NCI-H460 (cell line): ENCODE data around the gene HSPA9. TPM values are rescaled to one million over a fixed set of nuclear protein-coding genes. Genes with fewer than 3 reads are reported as not detected.
A peak's percentile ranks its signal among the peaks of the same experiment; 100 is the strongest.

Source experiments
- DNase-seq: peaks from one replicate; pipeline ENCODE4 v3.0.0-alpha.2; 2016; ENCODE audit warnings: low read depth; ENCODE audit errors: extremely low read depth
- total RNA-seq: library from RNA; depleted of rRNA; stranded (reverse); fragments of >200 nt; shearing (Covaris generic); gene quantifications from 2 replicates; pipeline ENCODE4 v1.2.3, GENCODE V29; 2014

Gene HSPA9
- total RNA-seq, 1 experiment from 2014 or later, result 1,216 TPM

DNA sequence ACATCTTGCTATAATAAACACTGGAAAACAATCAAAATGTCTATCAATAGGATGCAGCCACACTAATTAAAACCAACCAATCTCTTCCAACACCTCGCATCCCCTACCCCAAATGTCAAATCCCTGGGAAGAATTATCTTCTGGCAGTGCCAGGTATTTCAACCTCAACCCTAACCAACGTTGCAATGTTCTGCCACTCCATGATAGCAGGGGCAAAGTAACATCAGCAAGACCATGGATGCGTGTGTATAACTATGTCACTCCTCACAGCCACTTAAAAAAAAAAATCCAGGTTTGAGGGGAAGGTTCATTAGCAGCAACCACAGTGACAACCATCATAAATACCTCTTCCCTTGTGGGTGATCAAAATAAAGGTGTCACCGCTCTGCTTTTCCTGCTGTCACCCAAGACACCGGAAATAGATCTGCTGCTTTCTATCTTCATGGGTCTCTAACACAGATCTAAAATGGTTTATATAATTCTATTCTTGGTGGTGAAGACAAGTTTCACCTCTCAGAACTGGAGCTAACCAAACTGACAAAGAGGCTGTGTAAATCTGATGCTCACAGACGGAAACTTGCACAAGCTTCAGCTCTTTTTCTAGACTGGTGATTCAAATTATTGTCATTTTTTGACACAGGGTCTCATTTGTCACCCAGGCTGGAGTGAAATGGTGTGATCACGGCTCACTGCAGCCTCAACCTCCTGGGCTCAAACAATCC is 9.9 kb downstream of the HSPA9 start:
- DNase-seq, result no peak

DNA sequence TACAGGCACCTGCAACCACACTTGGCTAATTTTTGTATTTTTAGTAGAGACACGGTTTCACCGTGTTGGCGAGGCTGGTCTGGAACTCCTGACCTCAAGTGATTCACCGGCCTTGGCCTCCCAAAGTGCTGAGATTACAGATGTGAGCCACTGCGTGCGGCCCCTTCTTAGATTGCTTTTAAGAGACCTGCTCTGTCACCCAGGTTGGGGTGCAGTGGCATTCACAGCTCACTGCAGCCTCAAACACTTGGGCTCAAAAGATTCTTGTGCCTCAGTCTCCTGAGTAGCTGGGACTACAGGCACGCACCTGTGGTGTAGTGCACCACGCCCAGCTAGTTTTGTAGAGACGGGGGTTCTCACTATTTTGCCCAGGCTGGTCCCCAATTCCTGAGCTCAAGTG is 11.0 kb downstream of the HSPA9 start:
- DNase-seq, result no peak

DNA sequence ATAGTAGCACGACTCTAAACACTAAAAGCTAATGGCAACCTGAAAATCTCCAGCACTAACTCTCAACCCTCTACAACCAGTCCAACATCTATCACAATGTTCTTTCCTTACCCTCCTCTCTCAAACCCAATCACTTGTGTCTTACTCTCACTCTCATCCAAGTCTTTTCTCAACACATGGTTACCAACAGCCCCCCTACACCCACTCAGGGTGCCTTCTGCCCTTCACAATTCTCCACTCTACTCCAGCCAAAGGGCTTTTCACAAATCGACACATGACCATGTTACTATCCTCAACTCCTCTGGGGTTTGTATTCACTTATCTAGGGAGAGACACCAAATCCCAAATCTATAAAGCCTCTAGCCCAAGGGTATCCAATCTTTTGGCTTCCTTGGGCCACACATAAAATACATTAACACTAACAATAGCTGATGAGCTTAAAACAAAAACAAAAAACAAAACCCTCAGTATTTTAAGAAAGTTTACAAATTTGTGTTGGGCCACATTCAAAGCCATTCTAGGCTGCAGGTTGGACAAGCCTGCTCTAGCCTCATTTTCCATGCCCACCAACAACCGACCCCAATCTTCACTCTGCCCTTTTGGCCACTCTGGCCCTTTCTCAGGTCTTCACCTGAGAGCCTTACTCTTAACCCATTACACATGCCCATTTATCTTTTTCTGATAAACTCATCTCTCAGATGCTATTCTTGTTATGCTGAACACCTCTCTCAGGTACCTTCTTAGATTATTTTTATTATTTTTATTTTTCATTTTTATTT is 11.7 kb downstream of the HSPA9 start:
- DNase-seq, result no peak

DNA sequence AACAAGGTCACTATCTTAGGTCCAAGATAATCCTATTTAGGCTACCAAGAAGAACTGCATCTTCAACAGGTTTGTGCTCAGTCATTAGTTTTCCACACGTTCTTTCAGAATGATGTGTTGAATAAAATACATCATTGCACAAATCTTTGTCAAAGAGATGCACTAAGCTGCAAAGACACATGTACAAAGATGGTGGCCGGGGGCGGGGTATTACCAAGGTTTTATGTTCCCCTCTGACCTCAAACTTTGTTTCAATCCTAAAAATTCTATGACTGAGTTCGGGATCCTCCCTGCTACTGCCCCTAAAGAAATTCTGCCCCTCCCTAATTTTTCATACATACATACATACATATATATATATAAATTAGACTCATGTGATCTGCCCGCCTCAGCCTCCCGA is 14.2 kb downstream of the HSPA9 start:
- DNase-seq, result no peak

DNA sequence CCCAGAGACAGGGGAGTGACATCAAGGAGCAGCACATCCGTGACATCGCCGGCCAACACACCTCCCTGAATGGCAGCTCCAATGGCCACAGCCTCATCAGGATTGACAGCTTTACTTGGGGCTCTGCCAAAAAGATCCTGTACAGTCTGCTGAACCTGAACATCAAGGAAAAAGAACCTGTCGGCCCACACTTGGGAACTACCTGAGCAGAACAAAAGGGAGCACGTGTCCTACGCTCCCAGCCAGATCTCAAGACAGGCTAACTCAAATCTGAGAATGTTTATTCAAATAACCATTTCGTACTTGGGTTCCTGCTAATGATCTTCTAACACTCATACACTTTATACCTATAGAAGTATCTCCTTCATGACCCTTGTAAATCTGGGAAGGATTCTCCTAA is 15.3 kb downstream of the HSPA9 start:
- DNase-seq, result no peak

DNA sequence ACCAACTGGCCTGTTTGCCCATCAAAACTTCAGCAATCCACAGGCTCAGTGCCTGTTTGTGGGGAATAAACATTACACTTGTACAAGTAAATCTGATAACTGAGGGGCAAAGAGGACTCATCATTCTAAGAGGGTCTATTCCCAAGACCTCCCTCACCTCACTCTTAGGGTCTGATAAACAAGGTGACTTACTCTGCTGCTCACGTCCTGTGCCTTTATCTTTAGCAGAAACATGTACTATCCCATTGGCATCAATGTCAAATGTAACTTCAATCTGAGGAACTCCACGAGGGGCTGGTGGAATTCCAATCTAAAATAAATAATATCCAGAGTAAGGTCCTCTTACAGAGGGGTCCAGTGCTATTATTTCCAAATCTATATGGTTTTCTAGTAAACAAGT is 17.5 kb downstream of the HSPA9 start:
- DNase-seq, result no peak

DNA sequence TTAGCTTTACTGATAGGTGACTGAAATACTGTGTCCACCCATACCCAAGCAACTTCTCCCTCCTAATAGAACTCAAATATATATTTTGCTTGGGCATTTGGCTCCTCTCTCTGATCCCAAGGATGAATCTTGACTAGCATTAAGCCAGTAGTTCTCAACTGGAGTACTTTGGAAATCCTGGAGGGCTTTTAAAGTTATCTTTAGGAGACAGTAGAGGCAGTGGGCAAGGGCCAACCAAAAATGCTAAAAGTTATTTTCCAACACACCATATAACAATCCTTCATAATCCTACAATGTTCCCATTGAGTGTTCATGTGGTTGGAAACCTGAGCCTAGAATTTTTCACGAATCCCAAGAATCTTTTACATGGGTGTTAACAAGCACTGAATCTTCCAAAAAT is 21.1 kb downstream of the HSPA9 start:
- DNase-seq, result no peak

DNA sequence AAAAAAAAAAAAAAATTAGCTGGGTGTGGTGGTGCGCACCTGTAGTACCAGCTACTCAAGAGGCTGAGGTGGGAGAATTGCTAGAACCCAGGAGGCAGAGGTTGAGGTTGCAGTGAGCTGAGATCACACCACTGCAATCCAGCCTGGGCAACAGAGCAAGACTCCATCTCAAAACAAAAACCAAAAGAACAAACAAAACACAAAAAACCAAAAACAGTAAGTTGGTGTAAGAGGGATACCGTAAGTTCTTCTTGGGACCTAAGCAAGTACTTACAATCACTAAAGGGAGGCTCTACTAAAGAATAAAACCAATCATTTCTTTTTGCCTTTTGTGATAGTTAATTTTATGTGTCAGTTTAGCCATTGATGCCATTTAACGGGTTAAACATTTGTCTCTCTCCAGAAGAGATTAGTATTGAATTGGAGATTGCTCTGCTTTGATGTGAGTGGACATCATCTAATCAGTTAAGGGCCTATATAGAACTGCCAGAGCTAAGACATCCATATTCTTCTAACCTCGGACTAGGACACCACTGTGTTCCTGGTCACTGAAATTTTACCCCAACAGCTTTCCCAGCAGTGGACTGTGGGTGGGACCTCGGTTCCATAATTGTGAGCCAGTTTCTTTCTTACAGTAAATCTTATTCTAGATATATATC is 21.6 kb downstream of the HSPA9 start:
- DNase-seq, result no peak

DNA sequence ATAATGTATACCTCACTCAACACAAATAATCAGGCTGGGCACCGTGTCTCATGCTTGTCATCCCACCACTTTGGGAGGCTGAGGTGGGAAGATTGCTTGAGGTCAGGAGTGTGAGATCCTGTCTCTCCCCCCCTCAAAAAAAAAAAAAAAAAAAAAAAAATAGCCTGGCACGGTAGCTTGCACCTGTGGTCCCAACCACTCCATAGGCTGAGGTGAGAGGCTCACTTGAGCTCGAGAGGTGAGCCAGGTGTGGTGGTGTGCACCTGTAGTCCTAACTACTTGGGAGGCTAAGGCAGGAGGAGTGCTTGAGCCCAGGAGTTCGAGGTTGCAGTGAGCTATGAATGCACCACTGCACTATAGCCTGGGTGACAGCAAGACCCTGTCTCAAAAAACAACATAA is 22.5 kb downstream of the HSPA9 start:
- DNase-seq, result no peak

DNA sequence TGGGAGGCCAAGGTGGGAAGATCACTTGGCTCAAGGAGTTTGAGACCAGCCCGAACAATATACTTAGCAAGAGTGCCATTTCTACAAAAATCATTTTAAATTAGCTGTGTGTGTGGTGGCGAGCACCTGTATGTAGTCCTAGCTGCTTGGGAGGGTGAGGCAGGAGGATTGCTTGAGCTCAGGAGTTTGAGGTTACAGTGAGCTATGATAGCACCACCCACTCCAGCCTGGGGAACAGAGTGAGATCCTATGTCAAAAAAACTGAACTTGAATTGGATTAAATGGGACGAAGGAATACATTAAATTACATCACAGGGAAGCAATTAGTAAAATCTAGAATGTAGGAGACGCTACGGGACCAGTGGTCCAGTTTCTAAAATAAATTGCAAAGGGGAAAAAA is 25.8 kb downstream of the HSPA9 start:
- DNase-seq, result no peak

DNA sequence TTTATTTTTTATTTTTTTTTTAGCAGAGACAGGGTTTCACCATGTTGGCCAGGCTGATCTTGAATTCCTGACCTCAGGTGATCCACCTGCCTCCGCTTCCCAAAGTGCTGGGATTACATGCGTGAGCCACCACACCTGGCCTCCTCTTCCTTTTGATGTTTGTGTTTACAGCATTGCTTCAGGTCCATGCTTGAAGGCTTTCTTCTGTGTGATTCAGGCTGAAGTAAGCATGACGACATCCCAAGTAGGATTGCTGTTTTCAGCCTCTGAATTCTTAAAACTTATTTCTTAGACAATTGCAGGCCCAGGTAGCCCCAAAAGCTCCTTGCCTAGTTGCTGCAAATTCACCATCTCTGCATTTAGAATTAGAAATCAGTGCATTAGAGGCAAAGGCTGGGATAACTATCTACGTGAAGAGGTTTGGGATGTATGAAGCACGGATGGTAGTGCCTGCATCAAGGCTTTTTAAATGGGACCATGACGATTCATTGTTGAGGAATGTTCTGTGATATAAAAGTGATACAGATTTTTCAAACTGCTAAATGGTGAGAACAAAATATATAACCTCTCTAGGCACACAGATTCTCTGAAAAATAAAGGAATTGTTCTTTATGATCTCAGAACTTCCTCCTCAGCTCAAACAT is 29.2 kb downstream of the HSPA9 start:
- no peak for DNase-seq

DNA sequence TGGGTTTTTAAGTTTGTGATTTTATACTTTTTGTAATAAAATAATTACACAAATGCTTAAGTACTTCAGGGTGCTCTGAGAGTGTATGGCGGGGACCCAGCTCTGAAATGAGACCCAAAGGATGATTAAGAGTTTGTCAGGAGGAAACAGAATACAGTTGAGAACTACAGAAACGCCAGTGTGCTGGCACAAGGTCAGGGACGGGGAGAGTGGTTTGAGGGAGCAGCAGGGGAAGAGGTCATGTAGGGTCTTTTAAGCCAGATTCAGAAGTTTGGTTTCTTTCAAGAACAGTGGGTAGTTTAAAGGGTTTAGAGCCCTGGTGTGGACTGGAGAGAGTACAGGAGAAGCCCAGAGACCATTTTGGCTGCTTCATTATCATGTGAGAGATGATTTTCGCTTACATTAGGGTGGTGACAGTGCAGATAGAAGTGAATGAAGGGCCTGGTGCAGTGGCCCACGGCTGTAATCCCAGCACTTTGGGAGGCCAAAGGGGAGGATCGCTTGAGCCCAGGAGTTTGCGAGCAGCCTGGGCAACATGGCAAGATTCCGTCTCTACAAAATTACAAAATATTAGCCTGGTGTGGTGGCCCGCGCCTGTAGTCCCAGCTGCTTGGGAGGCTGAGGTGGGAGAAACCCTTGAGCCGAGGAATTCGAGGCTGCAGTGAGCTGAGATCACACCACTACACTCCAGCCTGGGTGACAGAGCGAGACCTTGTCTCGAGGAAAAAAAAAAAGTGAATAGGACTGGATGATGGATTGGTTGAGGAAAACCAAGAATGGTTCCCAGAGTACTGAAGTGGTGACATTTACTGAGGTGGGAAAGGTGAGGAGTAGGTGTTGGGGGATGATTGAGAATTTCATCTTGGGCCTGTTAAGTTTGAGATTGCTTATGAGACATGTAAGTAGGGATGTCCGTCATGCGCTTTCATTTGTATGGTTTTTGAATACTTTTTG is 30.7 kb downstream of the HSPA9 start:
- no peak for DNase-seq

DNA sequence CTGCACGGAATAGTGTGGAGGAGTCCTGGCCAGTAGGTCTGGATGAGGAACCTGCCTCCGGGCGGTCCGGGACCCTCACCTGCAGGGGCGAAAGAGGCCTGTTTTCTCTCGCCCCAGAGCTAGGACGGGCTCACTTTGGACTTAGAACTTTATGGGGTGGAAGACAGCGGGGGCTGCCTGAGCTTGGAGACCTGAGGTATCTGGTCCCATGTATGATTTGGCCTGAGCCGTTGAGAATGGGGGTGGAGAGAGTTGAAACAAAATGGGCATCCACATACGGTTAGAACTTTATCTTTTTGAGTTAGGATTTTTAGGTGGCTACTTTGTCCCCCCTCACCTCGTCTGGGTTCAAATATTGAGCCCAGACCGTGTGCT is 31.5 kb downstream of the HSPA9 start:
- no peak for DNase-seq

DNA sequence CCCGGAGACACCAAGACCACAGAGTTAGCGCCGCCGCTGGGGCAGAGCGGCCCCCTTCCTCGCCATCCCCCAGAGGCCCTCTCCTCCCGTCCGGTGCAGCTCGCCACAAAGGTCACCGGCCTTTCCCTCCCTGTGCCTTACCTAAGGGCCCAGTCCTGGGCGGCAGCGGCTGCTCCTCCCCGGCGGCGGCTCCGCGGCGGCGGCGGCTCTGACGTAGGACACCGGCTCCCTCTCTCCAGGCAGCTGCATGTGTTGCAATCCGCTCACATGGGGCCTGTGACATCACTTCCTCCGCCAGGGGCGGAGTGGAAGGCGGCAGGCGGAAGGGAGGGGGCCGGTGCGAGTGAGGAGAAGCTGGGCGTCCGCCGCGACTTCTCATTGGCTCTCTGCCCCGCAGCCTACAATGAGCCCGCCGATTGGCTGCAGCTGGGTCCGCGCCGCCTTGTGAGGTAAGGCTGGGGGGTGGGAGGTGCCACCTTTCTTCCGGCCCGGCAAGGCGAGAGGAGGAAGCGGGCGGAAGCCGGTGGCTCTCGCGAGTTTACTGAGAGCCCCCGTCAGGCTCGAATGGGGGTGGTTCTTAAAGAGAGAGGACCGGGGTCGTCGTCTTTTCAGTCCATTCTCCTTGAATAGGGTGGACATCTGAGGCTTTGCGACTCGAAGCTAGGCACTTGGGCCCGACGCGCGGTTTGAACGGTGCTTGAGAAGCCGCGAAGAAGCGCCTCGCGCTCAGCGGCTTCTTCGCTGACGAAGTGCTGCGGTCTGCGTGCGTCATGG is 32.1 kb downstream of the HSPA9 start, which contains the start of gene ETF1:
Gene ETF1 (minus strand): TSS at position 281 of the 774 bp plus-strand sequence. CDS start 318 bp downstream, outside the sequence.
- DNase-seq, result peak; percentile 99

DNA sequence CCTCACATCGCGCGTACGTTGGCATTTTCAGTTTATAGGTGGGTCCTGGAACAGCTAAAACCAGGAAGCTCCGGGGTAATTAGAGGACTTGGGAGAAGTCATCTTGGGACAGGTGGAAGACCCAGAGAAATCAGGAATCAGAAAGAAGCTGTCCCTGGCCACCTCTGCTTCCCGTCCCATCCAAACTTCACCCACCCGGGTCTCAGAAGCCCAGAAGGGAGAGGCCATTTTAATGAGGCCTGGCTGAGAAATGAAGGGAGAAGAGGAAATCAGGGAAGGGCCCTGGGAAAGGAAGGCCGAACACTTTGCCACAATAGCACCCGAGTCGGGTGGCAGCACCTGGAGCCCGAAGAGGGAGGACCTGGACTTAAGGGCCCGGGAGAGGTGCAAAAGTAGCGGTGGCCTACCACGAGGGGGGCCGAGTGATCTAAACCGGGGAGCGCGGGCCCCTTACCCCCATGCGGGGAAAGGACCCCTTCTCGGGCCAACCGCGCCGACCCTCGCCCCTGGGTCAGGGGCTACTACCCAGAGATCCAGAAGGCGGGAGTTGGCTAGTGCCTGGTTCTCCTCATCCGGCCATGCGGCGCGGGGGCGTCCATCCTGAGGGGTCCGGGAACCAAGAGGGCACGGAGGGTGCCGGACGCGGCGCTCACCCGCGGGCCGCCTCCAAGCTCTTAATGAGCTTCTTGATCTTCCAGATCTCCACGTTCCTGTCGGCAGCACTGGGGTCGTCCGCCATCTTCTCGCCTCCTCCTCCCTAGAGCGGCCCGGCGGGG is 32.8 kb downstream of the HSPA9 start:
- no peak for DNase-seq

DNA sequence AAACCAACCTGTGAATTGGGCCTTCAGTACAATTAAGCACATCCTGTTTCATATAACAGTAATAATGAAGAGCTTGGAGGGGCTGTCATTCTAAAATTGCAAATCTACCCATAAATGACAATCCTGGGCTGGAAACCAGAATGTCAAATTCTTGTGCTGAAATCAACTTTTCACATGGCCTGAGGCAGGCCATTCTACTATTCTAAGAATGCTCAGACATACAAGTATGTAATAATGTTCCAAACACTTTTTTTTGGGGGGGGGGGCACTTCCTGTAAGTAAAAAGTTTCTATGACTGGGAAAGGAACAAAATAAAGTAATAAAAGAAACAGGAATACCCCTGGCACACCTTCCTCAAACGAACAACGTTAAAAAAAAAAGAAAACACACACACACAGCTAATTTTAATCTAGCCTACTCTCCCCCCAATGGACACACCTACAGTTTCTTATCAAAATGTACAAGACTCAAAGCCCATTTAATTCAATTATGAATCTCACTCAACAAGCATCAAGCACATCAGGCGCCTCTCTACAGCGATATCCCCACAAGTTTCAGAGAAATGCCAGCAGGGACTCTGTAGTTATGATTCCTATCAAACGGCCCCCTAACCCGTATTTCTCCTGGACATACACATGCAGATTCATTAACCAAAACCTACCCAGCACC is 33.6 kb downstream of the HSPA9 start:
- DNase-seq, result no peak

DNA sequence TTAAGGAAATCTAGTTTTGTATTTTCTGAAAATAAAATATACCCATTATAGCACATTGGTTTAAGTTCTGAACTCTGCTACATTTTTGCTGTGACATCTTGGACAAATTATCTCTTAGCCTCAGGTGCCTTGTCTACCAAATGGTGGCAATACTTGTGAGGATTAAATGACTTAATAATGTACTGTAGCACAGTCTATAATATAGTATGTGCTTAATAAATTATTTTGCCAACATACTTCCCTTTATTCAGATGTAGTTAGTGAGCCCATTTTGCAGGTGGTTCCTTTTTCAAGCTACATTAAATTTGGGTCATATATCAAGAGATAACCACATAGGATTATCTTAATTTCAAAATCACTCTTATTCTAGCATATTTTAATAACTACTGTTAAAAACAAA is 35.4 kb downstream of the HSPA9 start:
- DNase-seq, result no peak
